ENCODE results near the gene KCNQ5.

Gene KCNQ5

DNA sequence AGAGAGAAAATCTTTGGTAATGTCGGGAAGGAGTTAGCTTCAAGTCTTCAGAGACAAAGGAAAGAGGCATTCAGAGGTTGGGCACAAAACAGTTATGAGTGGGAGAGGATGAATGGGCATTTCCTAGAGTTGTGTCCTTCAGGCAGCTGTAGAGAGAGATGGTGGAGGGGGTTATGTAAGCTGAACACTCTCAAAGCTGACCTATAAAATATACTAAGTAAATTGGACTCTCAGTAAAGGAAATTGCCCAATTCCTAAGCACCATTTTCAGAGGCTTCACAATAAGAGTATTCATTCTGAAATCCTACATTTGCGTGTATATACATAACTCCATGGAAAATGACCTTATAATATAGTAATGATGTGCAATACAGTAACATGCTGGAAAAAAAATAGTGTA, 161.2 kb downstream of the KCNQ5 start:
- Histone ChIP-seq H3K9me3 (ENCODE audit: severe bottlenecking) (no peaks in the 10 kb centered on the region), H3K4me3 (ENCODE audit: severe bottlenecking) (no peak overlapping the region), H3K36me3 (ENCODE audit: low read depth) (no peaks in the 10 kb centered on the region), H3K27me3 (ENCODE audit: insufficient read depth, poor library complexity, severe bottlenecking) (no peaks in the 10 kb centered on the region), H3K4me1 (ENCODE audit: insufficient read depth, poor library complexity, severe bottlenecking) (peaks cover 37% of the 10 kb centered on the region), H3K27ac (ENCODE audit: poor library complexity, severe bottlenecking) (peak overlapping the region; percentile 41)
- TF ChIP-seq, protein P1, sequence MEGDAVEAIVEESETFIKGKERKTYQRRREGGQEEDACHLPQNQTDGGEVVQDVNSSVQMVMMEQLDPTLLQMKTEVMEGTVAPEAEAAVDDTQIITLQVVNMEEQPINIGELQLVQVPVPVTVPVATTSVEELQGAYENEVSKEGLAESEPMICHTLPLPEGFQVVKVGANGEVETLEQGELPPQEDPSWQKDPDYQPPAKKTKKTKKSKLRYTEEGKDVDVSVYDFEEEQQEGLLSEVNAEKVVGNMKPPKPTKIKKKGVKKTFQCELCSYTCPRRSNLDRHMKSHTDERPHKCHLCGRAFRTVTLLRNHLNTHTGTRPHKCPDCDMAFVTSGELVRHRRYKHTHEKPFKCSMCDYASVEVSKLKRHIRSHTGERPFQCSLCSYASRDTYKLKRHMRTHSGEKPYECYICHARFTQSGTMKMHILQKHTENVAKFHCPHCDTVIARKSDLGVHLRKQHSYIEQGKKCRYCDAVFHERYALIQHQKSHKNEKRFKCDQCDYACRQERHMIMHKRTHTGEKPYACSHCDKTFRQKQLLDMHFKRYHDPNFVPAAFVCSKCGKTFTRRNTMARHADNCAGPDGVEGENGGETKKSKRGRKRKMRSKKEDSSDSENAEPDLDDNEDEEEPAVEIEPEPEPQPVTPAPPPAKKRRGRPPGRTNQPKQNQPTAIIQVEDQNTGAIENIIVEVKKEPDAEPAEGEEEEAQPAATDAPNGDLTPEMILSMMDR (IDR thresholded peaks at IDR 0.05; ENCODE audit: poor library complexity, severe bottlenecking), result no peak
- ATAC-seq (ENCODE audit: low read depth), result no peak
- no peak for DNase-seq (ENCODE audit: low spot score)

DNA sequence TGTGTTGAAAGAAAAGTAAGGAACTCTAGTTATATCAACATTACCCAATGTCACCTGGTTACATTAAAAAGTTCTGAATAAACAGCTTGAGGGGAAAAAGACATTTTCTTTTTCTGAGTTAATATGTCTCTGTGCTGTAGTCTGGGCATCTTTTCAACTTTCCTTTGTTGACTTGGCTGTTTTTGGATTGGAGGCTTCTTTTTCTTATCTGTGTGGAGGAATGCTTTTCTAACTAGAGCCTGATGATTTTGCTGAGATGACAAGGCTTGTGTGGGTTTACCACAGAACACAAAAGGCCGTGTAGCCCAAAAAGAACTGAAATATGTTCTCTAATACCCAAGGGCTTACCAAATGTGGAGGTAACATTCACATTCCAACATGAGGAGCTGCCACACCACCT, 161.8 kb downstream of the KCNQ5 start:
- H3K4me3 ChIP-seq (ENCODE audit: severe bottlenecking), result no peak overlapping the region
- no peaks in the 10 kb centered on the region for H3K27me3 ChIP-seq (ENCODE audit: insufficient read depth, poor library complexity, severe bottlenecking)
- H3K36me3 ChIP-seq (ENCODE audit: low read depth), result no peaks in the 10 kb centered on the region
- H3K4me1 ChIP-seq (ENCODE audit: insufficient read depth, poor library complexity, severe bottlenecking), result peaks cover 43% of the 10 kb centered on the region
- H3K9me3 ChIP-seq (ENCODE audit: severe bottlenecking), result no peaks in the 10 kb centered on the region
- H3K27ac ChIP-seq (ENCODE audit: poor library complexity, severe bottlenecking), result peak overlapping the region; percentile 41
- DNase-seq (ENCODE audit: low spot score), result no peak
- ATAC-seq (ENCODE audit: low read depth), result no peak
- TF ChIP-seq, protein P1 (IDR thresholded peaks at IDR 0.05; ENCODE audit: poor library complexity, severe bottlenecking), result no peak

DNA sequence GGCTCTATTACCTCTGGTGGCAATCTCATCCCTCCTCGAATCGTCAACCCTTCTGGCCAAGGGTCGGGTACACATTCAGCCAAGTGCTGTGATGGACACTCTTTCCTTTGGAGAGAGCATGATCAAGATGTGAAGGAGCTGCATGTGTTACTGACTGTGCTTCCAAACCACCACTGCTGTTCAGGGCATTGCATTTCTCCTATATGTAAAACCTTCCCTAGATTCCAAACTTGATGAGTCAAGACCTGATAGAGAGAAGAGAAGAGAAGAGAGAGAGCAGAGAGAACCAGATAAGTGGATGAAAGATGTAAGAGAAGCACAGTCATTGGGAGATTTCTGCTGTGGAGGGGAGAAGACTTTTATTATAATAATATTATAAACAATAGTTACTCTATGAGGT, 162.2 kb downstream of the KCNQ5 start:
- no peaks in the 10 kb centered on the region for H3K9me3 ChIP-seq (ENCODE audit: severe bottlenecking)
- H3K4me3 ChIP-seq (ENCODE audit: severe bottlenecking), result no peak overlapping the region
- TF ChIP-seq, protein P1 (IDR thresholded peaks at IDR 0.05; ENCODE audit: poor library complexity, severe bottlenecking), result no peak
- H3K27me3 ChIP-seq (ENCODE audit: insufficient read depth, poor library complexity, severe bottlenecking), result no peaks in the 10 kb centered on the region
- H3K4me1 ChIP-seq (ENCODE audit: insufficient read depth, poor library complexity, severe bottlenecking), result peaks cover 46% of the 10 kb centered on the region
- ATAC-seq (ENCODE audit: low read depth), result no peak
- no peak for DNase-seq (ENCODE audit: low spot score)
- no peaks in the 10 kb centered on the region for H3K36me3 ChIP-seq (ENCODE audit: low read depth)
- peak overlapping the region; percentile 41 for H3K27ac ChIP-seq (ENCODE audit: poor library complexity, severe bottlenecking)

DNA sequence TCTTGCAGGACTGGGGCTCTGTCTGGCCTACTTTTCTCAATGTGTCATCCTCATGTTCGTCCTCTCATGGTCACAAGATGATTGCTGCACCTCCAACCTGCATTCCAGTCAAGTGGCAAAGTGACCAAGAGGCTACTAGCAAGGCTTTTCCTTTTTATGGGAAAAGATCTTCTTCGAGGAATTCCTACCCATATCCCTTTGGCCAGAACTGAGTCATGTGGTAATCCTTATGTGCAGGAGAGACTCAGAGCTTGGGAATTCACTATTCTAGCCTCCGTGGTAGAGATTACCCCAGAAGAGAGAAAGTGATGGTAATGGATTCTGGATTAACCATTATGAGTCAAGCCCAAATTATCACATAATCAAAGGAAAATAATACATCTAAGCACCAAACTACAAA, 162.7 kb downstream of the KCNQ5 start:
- TF ChIP-seq, protein P1 (IDR thresholded peaks at IDR 0.05; ENCODE audit: poor library complexity, severe bottlenecking), result no peak
- Histone ChIP-seq H3K4me1 (ENCODE audit: insufficient read depth, poor library complexity, severe bottlenecking) (peaks cover 48% of the 10 kb centered on the region), H3K9me3 (ENCODE audit: severe bottlenecking) (no peaks in the 10 kb centered on the region), H3K27me3 (ENCODE audit: insufficient read depth, poor library complexity, severe bottlenecking) (no peaks in the 10 kb centered on the region), H3K36me3 (ENCODE audit: low read depth) (no peaks in the 10 kb centered on the region), H3K4me3 (ENCODE audit: severe bottlenecking) (no peak overlapping the region), H3K27ac (ENCODE audit: poor library complexity, severe bottlenecking) (peak overlapping the region; percentile 41)
- DNase-seq (ENCODE audit: low spot score) (no peak), ATAC-seq (ENCODE audit: low read depth) (no peak; the same call in 2 of the 3 replicates)

DNA sequence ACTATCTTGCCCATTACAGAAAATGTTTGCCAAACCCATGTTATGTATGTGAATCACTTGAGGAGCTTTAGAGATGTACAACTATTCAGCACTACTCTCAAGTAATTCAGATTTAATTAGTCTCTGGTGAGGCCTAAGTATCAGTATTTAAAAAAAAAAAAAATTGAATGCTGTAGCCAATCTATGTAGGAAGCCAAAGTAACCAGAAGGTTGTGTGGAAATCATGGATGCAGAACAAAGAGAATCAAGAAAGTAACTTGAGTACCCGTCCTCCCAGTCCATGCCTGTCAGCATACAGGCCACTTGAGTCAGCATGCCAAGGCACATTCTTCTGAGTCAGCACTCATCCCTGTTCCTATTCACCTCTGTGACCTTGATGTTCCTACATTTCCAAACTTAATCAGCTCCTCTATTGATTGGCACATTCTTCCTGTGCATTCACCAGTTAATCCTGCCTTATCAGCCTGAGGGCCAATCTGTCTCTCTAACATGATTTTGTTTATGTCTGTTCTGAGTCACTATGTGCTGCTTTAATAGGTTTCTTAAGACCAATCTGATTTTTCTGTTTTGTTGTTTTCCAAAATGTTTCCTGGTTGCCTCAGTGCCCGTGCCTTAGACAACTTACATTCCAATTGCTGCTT, 165.6 kb downstream of the KCNQ5 start:
- Histone ChIP-seq H3K9me3 (ENCODE audit: severe bottlenecking) (no peaks in the 10 kb centered on the region), H3K36me3 (ENCODE audit: low read depth) (no peaks in the 10 kb centered on the region), H3K4me1 (ENCODE audit: insufficient read depth, poor library complexity, severe bottlenecking) (peaks cover 48% of the 10 kb centered on the region), H3K27ac (ENCODE audit: poor library complexity, severe bottlenecking) (peak overlapping the region; percentile 97), H3K27me3 (ENCODE audit: insufficient read depth, poor library complexity, severe bottlenecking) (no peaks in the 10 kb centered on the region), H3K4me3 (ENCODE audit: severe bottlenecking) (no peak overlapping the region)
- TF ChIP-seq, protein P1 (IDR thresholded peaks at IDR 0.05; ENCODE audit: poor library complexity, severe bottlenecking), result peak; percentile 1
- DNase-seq (ENCODE audit: low spot score) (peak; percentile 89), ATAC-seq (ENCODE audit: low read depth) (peak; percentile 90)

Measured in RWPE2 (cell line).